GM21723 (cell line): Measurements from ENCODE around the gene MYO15B.
"Not testable (repeated sequence)": the region's sequence is repeated elsewhere in the genome, so short reads cannot be mapped to it uniquely, and the experiment has no call there.

Source experiments
- ATAC-seq: cut with Tn5 transposase; IDR thresholded peaks from one replicate; pipeline ENCODE4 v1.9.1; 2021; ENCODE audit warnings: mild to moderate bottlenecking, moderate library complexity; ENCODE audit not compliant: unreplicated experiment

MYO15B gene

GRCh38 chr17:75637143-75637538 lies 49.5 kb downstream of the MYO15B start:
- ATAC-seq: no peak

- ATAC-seq: no peak
These were observed 50.0 kb downstream of the MYO15B start for GRCh38 chr17:75637551-75637950.

DNA sequence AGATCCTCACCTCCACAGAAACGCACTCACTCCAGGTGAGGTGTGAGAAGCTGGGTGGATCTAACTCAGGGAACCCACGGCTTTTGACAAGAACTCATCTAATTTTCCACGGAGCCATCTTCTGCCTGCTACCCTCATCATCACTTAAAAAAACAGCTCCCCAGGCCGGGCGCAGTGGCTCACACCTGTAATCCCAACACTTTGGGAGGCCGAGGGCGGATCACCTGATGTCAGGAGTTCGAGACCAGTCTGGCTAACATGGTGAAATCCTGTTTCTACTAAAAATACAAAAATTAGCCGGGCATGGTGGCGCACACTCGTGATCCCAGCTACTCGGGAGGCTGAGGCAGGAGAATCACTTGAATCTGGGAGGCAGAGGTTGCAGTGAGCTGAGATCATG lies 50.4 kb downstream of the MYO15B start:
- not testable (repeated sequence) for ATAC-seq

- no peak for ATAC-seq
These were observed 51.3 kb downstream of the MYO15B start for GRCh38 chr17:75638893-75639292.

GRCh38 chr17:75639327-75639726 lies 51.7 kb downstream of the MYO15B start:
- ATAC-seq: no peak

DNA sequence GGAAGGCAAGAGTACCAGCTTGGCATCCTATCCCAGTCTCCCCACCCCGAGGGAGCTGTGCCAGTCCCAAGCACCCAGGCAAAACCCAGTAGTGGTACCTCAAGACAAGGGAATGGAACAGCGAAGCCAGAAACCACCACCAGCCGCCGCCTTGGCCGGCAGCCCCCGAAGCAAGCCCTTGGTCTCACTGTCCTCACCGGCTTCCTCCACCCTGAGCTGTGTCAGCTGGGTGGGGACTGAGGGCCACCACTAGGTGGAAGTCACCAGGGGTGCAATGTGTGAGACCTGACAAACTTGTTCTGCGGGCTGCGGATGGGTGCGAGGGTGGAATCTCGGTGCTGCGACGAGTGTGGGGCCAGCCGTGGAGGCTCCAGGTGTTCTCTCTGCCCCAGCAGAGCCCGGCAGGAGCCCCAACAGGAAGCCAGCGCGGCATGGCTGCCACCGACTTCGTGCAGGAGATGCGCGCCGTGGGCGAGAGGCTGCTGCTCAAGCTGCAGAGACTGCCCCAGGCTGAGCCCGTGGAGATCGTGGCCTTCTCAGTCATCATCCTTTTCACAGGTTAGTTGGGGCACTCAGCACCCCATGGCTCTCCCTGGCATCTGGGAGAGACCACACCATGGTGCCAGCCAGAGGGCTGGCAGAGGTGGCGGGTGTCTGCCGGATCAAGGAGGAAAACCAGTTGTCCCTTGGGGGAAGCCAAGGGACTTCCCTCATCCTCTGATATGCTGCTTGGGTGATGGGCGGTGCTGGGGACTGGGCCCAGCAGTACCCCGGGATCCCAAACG lies 52.4 kb downstream of the MYO15B start:
- ATAC-seq: no peak

- ATAC-seq: no peak
These were observed 53.0 kb downstream of the MYO15B start for GRCh38 chr17:75640556-75641119.

GRCh38 chr17:75641343-75641742 lies 53.7 kb downstream of the MYO15B start:
- no peak for ATAC-seq

DNA sequence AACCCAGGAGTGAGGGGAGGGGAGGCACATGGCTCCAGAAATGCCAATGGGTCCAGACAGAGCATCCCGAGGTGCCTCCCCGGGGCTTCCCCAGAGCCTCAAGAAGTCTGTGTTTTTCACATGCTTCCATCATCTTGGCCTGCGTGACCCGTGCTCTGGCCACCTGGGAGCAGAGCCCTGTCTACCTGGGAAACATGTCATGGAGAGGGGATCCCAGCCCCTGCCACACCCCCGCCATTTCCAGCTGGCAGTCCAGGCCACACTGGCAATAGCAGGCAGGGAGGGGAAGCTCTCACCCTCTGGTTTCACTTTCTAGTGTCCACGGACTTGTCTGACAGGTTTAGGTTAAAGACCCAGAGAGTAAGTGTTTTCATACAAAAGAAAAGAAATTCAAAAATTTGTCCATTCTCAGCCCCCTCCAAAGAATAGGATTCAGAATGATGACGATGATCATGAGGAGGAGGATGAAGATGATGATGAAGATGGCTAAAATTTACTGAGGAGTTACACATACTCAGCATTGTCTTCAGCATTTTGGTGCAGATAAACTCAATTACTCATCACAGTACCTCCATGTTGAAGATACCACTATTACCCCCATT lies 54.7 kb downstream of the MYO15B start:
- ATAC-seq: no peak

DNA sequence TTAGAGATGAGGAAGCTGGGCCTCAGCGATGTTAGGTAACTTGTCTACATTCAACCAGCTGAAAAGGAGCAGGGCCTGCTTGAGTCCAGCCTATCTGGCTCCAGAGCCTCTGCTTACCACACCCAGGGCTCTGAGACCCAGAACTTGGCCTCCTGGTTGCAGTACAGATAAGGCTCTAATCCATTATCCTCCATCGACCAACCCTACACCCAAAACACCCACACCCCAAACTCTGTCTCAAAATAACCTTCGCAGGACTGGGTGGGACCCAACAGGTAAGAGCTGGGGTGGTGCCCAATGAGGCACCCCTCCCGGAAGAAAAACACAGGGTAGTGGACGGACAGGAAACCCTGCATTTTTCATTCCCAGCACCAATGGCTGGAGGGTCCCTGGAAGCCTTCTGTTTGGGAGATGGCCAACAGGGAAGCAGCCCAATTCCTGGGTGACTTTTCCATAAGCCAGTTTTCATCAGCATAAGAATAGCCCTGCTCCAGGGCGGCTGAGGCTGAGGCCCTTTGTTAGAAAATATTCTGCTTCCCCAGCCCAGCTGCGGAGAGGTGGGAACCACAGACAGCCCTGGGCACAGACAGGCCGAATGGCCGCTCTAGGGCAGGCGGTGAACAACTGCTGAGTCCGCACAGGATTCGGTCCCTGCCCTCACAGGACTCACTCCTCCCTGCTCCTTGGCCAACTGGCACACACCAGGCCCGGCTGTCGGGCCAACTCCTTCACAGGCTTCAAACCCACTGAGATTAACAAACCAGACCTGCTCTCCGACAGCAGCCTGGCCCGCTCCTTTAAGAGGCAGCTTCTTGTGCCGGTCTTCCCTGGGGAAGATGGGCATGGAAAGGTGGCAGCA lies 55.4 kb downstream of the MYO15B start:
- ATAC-seq: no peak

DNA sequence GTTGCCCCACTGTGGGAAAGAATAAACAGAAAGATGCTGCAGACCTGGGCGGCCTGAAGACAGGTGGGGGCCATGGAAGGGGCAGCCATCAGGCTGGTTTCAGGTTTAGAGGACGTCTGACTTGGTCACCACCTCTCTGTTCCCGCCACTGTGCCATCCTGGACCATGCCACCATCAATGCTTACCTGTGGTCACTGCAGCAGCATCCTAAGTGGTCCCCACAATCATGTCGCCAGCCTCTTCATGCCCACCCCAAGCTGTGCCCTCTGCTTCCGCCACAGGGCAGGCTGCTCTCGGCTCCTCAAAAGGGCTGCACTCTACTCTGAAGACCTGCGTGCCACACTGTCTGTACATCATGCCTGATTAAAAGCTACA lies 56.0 kb downstream of the MYO15B start:
- no peak for ATAC-seq

DNA sequence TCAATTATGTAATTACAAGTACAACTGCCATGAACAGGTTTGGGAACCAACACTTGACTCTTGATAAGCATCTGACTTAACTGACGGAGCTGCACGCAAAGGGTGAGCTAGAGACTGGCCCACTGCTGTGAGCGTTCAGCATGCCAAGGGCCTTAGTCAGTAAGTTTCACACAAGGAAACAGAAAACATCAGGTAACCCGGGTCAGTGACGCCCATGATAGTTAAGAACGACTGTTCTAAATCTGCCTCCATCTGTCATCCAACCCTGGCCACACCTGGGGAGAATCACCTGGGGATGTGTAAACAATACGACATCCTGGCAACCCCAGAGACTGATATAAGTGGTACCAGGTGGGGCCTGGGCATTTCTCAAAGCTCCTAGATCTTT lies 57.9 kb downstream of the MYO15B start:
- ATAC-seq: no peak

- ATAC-seq: no peak
These were observed 58.5 kb downstream of the MYO15B start for GRCh38 chr17:75645889-75646637.

- no peak for ATAC-seq
These were observed 59.0 kb downstream of the MYO15B start for GRCh38 chr17:75646638-75646992.

DNA sequence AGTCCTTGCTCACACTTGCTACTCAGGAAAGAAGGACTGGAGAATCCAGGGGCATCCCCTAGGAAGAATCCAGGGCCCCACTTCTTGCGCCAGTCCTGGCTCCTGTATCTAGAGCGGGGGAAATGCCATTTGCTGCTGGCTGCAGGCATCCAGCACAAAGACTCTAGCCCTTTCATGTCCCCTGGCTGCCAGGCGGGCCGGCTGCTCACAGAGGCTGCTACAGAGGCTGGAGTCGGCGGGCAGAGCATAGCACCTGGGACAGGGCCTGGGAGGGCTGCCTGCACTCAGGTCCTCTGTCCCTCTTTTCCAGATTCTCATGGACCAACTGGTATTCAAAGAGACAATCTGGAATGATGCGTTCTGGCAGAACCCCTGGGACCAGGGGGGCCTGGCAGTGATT lies 59.5 kb downstream of the MYO15B start:
- ATAC-seq: no peak

- ATAC-seq: no peak
These were observed 60.3 kb downstream of the MYO15B start for GRCh38 chr17:75647921-75648320.

DNA sequence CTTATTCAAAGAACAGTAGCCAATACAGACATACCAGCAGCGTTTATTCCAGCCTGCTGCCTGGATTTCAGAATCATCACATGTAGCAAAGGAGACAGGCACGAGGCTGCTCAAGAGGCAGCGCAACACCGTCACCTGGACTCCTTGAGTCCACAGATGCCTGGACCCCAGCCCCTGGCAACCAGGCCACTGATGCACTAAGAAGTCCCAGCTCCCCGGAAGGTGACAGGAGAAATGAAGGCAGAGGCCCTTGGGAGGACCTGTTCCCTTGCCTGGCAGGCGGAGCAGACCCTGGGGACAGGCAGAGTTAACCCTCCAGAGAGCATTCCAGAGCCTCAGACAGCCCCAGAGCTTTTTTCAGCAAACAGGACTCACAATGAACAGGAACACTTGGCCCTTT lies 62.1 kb downstream of the MYO15B start:
- ATAC-seq: no peak

GRCh38 chr17:75650874-75651273 lies 63.3 kb downstream of the MYO15B start:
- no peak for ATAC-seq

- no peak for ATAC-seq
These were observed 64.7 kb downstream of the MYO15B start for GRCh38 chr17:75652341-75652740.

DNA sequence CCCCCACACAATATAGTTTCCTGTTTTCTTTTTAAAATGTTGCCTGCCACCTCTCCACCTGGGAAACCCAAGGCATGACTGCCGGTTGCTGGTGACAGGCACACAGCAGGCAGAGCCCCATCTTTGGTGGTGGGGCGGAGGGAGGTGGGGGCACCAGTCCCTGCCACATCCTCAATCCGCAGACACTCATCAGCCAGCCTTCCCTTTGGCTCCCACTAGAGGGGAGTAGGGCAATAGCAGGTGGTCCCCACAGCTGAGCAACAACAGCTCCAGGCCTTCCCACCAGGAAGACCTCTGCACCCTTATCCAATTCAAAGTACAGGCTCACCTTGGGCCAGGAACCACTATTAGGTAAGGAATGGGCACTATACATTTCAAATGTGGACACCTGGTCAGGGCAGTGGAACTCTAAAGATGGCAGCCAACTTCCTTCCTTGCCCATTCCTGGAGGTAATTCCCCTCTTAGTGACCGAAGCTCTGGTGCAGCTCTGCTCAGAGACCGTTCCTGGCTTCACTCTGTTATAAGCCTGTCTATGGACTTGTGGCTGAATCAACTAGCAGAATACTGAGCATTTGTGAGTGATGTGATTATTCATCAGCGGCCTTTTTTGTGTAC lies 65.4 kb downstream of the MYO15B start:
- no peak for ATAC-seq
